Neural cell (in vitro differentiated cells): ENCODE results near the gene C14orf119. TPM values are rescaled to one million over a fixed set of nuclear protein-coding genes. Genes with fewer than 3 reads are reported as not detected.

Experiments
- H2AFZ ChIP-seq: fragments of 200-600, 300-800 bp; sonication (generic), shearing (Covaris generic); 2 replicates; pipeline ENCODE4 v1.6.0; 2014; ENCODE audit warnings: low read depth, mild to moderate bottlenecking, antibody characterized with exemption, low read length, moderate library complexity
- H3F3A ChIP-seq: fragments of 200-600 bp; shearing (Covaris generic); 2 replicates; pipeline ENCODE4 v1.6.1; 2016; ENCODE audit warnings: mild to moderate bottlenecking, moderate library complexity, mixed read lengths, antibody characterized with exemption, low read length; ENCODE audit not compliant: insufficient read depth, poor library complexity, severe bottlenecking
- H3K27ac ChIP-seq: fragments of 200-600, 300-800 bp; sonication (generic), shearing (Covaris generic); 2 replicates; pipeline ENCODE4 v1.5.1; 2014; ENCODE audit warnings: mild to moderate bottlenecking, low read length, moderate library complexity
- H3K27me3 ChIP-seq: fragments of 300-800, 200-600 bp; sonication (generic), shearing (Covaris generic); 2 replicates; pipeline ENCODE4 v1.6.0; 2014; ENCODE audit warnings: mild to moderate bottlenecking, low read depth, low read length, moderate library complexity; ENCODE audit not compliant: insufficient read depth
- H3K36me3 ChIP-seq: fragments of 300-800, 200-600 bp; sonication (generic), shearing (Covaris generic); 2 replicates; pipeline ENCODE4 v1.5.1; 2014; ENCODE audit warnings: mild to moderate bottlenecking, antibody characterized with exemption, low read length, moderate library complexity; ENCODE audit not compliant: insufficient read depth
- H3K4me2 ChIP-seq: fragments of 300-800, 200-600 bp; sonication (generic), shearing (Covaris generic); 2 replicates; pipeline ENCODE4 v1.6.0; 2014; ENCODE audit warnings: mild to moderate bottlenecking, low read length
- H3K4me3 ChIP-seq: fragments of 300-800, 200-600 bp; sonication (generic), shearing (Covaris generic); 2 replicates; pipeline ENCODE4 v1.5.1; 2014; ENCODE audit warnings: mild to moderate bottlenecking, low read length, moderate library complexity
- H3K79me2 ChIP-seq: fragments of 200-600 bp; shearing (Covaris generic); replicated peaks from 2 replicates; pipeline ENCODE4 v1.6.0; 2014; ENCODE audit warnings: mild to moderate bottlenecking, low read length, moderate library complexity; ENCODE audit not compliant: insufficient read depth
- H3K9ac ChIP-seq: fragments of 300-800, 200-600 bp; sonication (generic), shearing (Covaris generic); 2 replicates; pipeline ENCODE4 v1.6.1; 2016; ENCODE audit warnings: mild to moderate bottlenecking, low read length, mixed read lengths
- H3K9me2 ChIP-seq: fragments of 200-600 bp; shearing (Covaris generic); 2 replicates; pipeline ENCODE4 v1.6.1; 2016; ENCODE audit warnings: mild to moderate bottlenecking, low read length, mixed read lengths; ENCODE audit not compliant: insufficient read depth
- H3K9me3 ChIP-seq: fragments of 200-600, 300-800 bp; sonication (generic), shearing (Covaris generic); 2 replicates; pipeline ENCODE4 v1.6.1; 2016; ENCODE audit warnings: mild to moderate bottlenecking, mixed run types, low read length, moderate library complexity, mixed read lengths
- H4K20me1 ChIP-seq: fragments of 200-600 bp; shearing (Covaris generic); 2 replicates; pipeline ENCODE4 v1.6.1; 2016; ENCODE audit warnings: mild to moderate bottlenecking, mixed run types; ENCODE audit not compliant: insufficient read depth
- EP300 ChIP-seq: fragments of 450-650 bp; conservative IDR thresholded peaks from 2 replicates; pipeline ENCODE4 v1.6.1; 2014; ENCODE audit warnings: antibody characterized with exemption, mild to moderate bottlenecking, moderate library complexity; ENCODE audit not compliant: poor library complexity, severe bottlenecking
- EZH2 ChIP-seq: fragments of 200-600, 300-800 bp; shearing (Covaris generic), sonication (generic); IDR thresholded peaks from 2 replicates; pipeline ENCODE4 v1.6.1; 2014; ENCODE audit warnings: antibody characterized with exemption, low read length, borderline replicate concordance, mild to moderate bottlenecking; ENCODE audit not compliant: insufficient read depth, poor library complexity, severe bottlenecking
- MXI1 ChIP-seq: fragments of 450-650 bp; conservative IDR thresholded peaks from 2 replicates; pipeline ENCODE4 v1.6.1; 2014; ENCODE audit warnings: antibody characterized with exemption, mild to moderate bottlenecking; ENCODE audit not compliant: poor library complexity, severe bottlenecking
- POLR2AphosphoS5 ChIP-seq: IDR thresholded peaks from 2 replicates; pipeline ENCODE4 v1.6.1; 2012
- RAD21 ChIP-seq: fragments of 450-650 bp; conservative IDR thresholded peaks from 2 replicates; pipeline ENCODE4 v1.6.1; 2014; ENCODE audit warnings: antibody characterized with exemption, mild to moderate bottlenecking, moderate library complexity
- SMC3 ChIP-seq: fragments of 450-650 bp; conservative IDR thresholded peaks from 2 replicates; pipeline ENCODE4 v1.6.1; 2014; ENCODE audit warnings: antibody characterized with exemption, mild to moderate bottlenecking, moderate library complexity; ENCODE audit not compliant: poor library complexity
- TAF1 ChIP-seq: IDR thresholded peaks from 2 replicates; pipeline ENCODE4 v1.6.1; 2012; ENCODE audit warnings: low read depth
- polyA plus RNA-seq: library from polyadenylated mRNA; depleted of rRNA; stranded (reverse); fragments of >200 nt; gene quantifications from 2 replicates; pipeline ENCODE4 v1.2.3, GENCODE V29; 2014
- TF ChIP-seq, protein P1 (sequence below): IDR thresholded peaks from 2 replicates; pipeline ENCODE4 v1.6.1; 2012; ENCODE audit warnings: borderline replicate concordance
- TF ChIP-seq, protein P2 (sequence below): fragments of 450-650 bp; IDR thresholded peaks from 2 replicates; pipeline ENCODE4 v1.5.1; 2014; ENCODE audit warnings: antibody characterized with exemption, mild to moderate bottlenecking, moderate library complexity; ENCODE audit not compliant: poor library complexity, severe bottlenecking

C14orf119 gene
- polyA plus RNA-seq, 1 donor from 2014 or later, result 26.4 TPM

DNA sequence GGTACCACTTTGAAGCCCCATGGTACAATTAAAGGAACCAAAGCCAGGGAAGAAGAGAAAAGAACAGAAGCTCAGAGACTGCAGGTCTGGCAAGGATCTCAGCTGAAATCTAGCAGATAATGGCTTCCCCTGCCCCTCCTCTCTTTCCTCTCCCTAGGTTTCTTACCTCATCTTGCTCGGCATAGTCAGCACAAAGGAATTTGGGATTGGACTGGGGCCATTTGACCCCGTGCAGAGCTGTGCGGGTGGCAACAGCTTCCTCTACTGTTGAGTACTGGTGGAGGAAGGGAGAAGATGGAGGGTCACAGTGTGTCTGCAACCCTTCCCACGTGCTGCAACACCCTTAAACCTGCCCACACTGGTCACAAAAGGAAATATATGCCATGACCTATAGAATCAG is 33.3 kb upstream of the C14orf119 start:
- Histone ChIP-seq H3K79me2 (peaks cover 10% of the 10 kb centered on the region), H3K27me3 (no peaks in the 10 kb centered on the region), H3F3A (no peaks in the 10 kb centered on the region), H3K27ac (no peak overlapping the region), H3K9ac (no peak overlapping the region), H2AFZ (no peak overlapping the region), H3K4me2 (no peak overlapping the region), H3K9me2 (no peaks in the 10 kb centered on the region), H3K4me3 (no peak overlapping the region), H3K36me3 (peaks cover 17% of the 10 kb centered on the region), H4K20me1 (peaks cover 18% of the 10 kb centered on the region), H3K9me3 (no peaks in the 10 kb centered on the region)
- TF ChIP-seq POLR2AphosphoS5, result no peak

DNA sequence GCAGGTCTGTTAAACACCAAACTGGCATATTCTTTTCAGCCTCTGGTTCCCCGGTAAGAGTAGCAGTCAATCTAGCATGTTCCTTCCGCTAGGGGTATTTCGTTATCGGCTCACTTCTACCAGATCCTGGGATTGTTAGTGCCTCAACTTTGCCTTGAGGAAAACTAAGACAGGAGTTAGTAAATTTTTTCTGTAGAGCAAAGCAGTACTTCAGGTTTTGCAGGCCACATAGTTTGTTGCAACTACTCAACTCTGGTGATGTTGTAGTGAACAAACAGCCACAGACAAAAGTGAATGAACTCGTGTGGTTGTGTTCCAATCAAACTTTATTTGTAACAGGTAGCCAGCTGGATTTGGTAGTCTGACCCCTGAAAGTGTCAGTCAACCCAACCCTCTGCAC is 31.7 kb upstream of the C14orf119 start:
- H3F3A ChIP-seq, result no peaks in the 10 kb centered on the region
- H3K27ac ChIP-seq, result no peak overlapping the region
- H3K9me3 ChIP-seq, result no peaks in the 10 kb centered on the region
- TF ChIP-seq TAF1 (no peak), EP300 (no peak), RAD21 (no peak), SMC3 (no peak), EZH2 (no peak), POLR2AphosphoS5 (no peak), MXI1 (no peak)
- TF ChIP-seq, protein P1, sequence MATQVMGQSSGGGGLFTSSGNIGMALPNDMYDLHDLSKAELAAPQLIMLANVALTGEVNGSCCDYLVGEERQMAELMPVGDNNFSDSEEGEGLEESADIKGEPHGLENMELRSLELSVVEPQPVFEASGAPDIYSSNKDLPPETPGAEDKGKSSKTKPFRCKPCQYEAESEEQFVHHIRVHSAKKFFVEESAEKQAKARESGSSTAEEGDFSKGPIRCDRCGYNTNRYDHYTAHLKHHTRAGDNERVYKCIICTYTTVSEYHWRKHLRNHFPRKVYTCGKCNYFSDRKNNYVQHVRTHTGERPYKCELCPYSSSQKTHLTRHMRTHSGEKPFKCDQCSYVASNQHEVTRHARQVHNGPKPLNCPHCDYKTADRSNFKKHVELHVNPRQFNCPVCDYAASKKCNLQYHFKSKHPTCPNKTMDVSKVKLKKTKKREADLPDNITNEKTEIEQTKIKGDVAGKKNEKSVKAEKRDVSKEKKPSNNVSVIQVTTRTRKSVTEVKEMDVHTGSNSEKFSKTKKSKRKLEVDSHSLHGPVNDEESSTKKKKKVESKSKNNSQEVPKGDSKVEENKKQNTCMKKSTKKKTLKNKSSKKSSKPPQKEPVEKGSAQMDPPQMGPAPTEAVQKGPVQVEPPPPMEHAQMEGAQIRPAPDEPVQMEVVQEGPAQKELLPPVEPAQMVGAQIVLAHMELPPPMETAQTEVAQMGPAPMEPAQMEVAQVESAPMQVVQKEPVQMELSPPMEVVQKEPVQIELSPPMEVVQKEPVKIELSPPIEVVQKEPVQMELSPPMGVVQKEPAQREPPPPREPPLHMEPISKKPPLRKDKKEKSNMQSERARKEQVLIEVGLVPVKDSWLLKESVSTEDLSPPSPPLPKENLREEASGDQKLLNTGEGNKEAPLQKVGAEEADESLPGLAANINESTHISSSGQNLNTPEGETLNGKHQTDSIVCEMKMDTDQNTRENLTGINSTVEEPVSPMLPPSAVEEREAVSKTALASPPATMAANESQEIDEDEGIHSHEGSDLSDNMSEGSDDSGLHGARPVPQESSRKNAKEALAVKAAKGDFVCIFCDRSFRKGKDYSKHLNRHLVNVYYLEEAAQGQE, result no peak
- TF ChIP-seq, protein P2, sequence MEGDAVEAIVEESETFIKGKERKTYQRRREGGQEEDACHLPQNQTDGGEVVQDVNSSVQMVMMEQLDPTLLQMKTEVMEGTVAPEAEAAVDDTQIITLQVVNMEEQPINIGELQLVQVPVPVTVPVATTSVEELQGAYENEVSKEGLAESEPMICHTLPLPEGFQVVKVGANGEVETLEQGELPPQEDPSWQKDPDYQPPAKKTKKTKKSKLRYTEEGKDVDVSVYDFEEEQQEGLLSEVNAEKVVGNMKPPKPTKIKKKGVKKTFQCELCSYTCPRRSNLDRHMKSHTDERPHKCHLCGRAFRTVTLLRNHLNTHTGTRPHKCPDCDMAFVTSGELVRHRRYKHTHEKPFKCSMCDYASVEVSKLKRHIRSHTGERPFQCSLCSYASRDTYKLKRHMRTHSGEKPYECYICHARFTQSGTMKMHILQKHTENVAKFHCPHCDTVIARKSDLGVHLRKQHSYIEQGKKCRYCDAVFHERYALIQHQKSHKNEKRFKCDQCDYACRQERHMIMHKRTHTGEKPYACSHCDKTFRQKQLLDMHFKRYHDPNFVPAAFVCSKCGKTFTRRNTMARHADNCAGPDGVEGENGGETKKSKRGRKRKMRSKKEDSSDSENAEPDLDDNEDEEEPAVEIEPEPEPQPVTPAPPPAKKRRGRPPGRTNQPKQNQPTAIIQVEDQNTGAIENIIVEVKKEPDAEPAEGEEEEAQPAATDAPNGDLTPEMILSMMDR, result no peak
- peaks cover 25% of the 10 kb centered on the region for H3K79me2 ChIP-seq
- no peak overlapping the region for H2AFZ ChIP-seq
- H4K20me1 ChIP-seq, result peaks cover 29% of the 10 kb centered on the region
- H3K4me3 ChIP-seq, result no peak overlapping the region
- no peak overlapping the region for H3K4me2 ChIP-seq
- no peak overlapping the region for H3K9ac ChIP-seq
- no peaks in the 10 kb centered on the region for H3K9me2 ChIP-seq
- H3K27me3 ChIP-seq, result no peaks in the 10 kb centered on the region
- peaks cover 23% of the 10 kb centered on the region for H3K36me3 ChIP-seq

DNA sequence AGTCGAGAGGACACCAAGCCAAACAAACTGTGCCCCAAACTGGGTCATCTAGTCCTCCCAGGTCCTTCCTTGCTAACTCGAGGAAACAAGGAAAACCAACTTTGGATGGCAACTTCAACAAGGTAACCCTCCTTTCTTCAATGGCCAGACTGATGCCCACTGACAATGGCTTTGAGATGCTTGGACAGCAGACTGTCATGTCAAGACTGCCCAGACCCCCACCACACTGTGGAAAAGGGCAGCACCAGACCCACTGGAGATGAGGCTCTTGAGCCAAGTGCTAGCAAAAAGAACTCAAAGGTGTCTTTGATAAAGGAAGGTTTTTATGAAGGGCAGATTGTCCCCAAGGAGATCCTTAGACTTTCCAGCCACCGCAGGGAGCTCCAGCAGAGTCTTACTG is 28.9 kb upstream of the C14orf119 start:
- Histone ChIP-seq H3K4me2 (no peak overlapping the region), H3K9ac (no peak overlapping the region)

More for the DNA sequence above, 28.9 kb upstream of the C14orf119 start:
- Histone ChIP-seq H4K20me1 (peaks cover 31% of the 10 kb centered on the region), H3K27me3 (no peaks in the 10 kb centered on the region), H3K4me3 (peak overlapping the region; percentile 10), H3K9me3 (no peaks in the 10 kb centered on the region), H3K36me3 (peaks cover 25% of the 10 kb centered on the region), H2AFZ (no peak overlapping the region), H3K27ac (no peak overlapping the region), H3K9me2 (no peaks in the 10 kb centered on the region), H3K79me2 (peaks cover 43% of the 10 kb centered on the region), H3F3A (peaks cover 5% of the 10 kb centered on the region)
- TF ChIP-seq EZH2, result no peak
- TF ChIP-seq EP300, result no peak
- TF ChIP-seq MXI1, result no peak
- TF ChIP-seq, protein P2, result no peak
- no peak for TF ChIP-seq SMC3
- TF ChIP-seq, protein P1, result no peak
- TF ChIP-seq TAF1, result no peak
- TF ChIP-seq RAD21, result no peak
- no peak for TF ChIP-seq POLR2AphosphoS5
